Vagina (tissue), 2 donors: ENCODE measurements around the gene SPNS3.

ENCODE experiments used
- POLR2A ChIP-seq, 2 donors: fragments of 450-650 bp; IDR thresholded peaks; one replicate each; pipeline ENCODE4 v1.6.1; 2017; ENCODE audit warnings: antibody characterized with exemption in 2 of 2, mild to moderate bottlenecking in 2 of 2, moderate library complexity in 2 of 2
- POLR2AphosphoS5 ChIP-seq, 2 donors: sonication (generic); formaldehyde crosslinking; IDR thresholded peaks; one replicate each; pipeline ENCODE4 v1.9.0; 2017; ENCODE audit warnings: antibody characterized with exemption in 2 of 2, mild to moderate bottlenecking in 2 of 2, low read depth in 1 of 2; ENCODE audit not compliant: insufficient read depth in 1 of 2
- TF ChIP-seq, protein P1 (sequence below), 3 experiments: fragments of 450-650 bp in 2 of 3; fragments of 200-600 bp in 1 of 3; sonication (generic) in 1 of 3; IDR thresholded peaks; one replicate each; pipeline ENCODE4 v1.5.1; 2017 to 2019; ENCODE audit warnings: antibody characterized with exemption in 3 of 3, mild to moderate bottlenecking in 2 of 3, moderate library complexity in 2 of 3

GRCh38 chr17:4438162-4438944 is 4.6 kb downstream of the SPNS3 start:
- TF ChIP-seq POLR2A (IDR thresholded peaks at IDR 0.05) (no peak), POLR2AphosphoS5 (IDR thresholded peaks at IDR 0.05; ENCODE audit: insufficient read depth in 1 of 2, low read depth in 1 of 2) (no peak)
- TF ChIP-seq, protein P1, sequence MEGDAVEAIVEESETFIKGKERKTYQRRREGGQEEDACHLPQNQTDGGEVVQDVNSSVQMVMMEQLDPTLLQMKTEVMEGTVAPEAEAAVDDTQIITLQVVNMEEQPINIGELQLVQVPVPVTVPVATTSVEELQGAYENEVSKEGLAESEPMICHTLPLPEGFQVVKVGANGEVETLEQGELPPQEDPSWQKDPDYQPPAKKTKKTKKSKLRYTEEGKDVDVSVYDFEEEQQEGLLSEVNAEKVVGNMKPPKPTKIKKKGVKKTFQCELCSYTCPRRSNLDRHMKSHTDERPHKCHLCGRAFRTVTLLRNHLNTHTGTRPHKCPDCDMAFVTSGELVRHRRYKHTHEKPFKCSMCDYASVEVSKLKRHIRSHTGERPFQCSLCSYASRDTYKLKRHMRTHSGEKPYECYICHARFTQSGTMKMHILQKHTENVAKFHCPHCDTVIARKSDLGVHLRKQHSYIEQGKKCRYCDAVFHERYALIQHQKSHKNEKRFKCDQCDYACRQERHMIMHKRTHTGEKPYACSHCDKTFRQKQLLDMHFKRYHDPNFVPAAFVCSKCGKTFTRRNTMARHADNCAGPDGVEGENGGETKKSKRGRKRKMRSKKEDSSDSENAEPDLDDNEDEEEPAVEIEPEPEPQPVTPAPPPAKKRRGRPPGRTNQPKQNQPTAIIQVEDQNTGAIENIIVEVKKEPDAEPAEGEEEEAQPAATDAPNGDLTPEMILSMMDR (IDR thresholded peaks at IDR 0.05) = no peak
